ENCODE data around the gene HSPA1B. TPM values are rescaled to one million over a fixed set of nuclear protein-coding genes. Genes with fewer than 3 reads are reported as not detected.
A peak's percentile ranks its signal among the peaks of the same experiment; 100 is the strongest.

HSPA1B gene
- total and polyA plus RNA-seq, 2 of the 4 experiments (the other 2 are of a cell fraction): 61.1 to 93.6 TPM

- in situ Hi-C loops (cut with MboI; ENCODE audit: low sequenced_read_pairs): no loop called here
- 0% methylated on average over 18 of the region's 44 CpGs; no CpG with 5 or more reads in 1 of the 2 experiments for WGBS, 2 experiments (ENCODE audit: extremely low coverage in 2 of 2, insufficient read length in 1 of 2)
Observed at GRCh38 chr6:31794866-31795615, 32.5 kb upstream of the HSPA1B start.

More at GRCh38 chr6:31794866-31795615, 32.5 kb upstream of the HSPA1B start:
- H3K4me3 ChIP-seq (ENCODE audit: insufficient read depth, low read depth, low read length): peak overlapping the region; percentile 77
- H3K23ac ChIP-seq (ENCODE audit: low read depth, low read length): peak overlapping the region; percentile 75
- H3K14ac ChIP-seq (replicated peaks; ENCODE audit: low read depth, low read length): peak overlapping the region; percentile 87
- DNase-seq (no peak), ATAC-seq (ENCODE audit: low read depth) (peak; percentile 51)
- ChIA-PET CTCF (interaction anchor here (1.1 to 1.6 kb wide), 2 partner anchors 11 to 20 kb away, joined by 4 to 10 read pairs; partner anchors contain the start of gene LSM2), POLR2A (ENCODE audit: unreplicated experiment) (interaction anchor here (0.6 kb wide), 1 partner anchor 188 kb away, joined by 3 read pairs; no protein-coding TSS in a partner anchor)
- H2AK5ac ChIP-seq (ENCODE audit: low read depth, low read length): peak overlapping the region; percentile 98
- TSS peak; percentile 68 for BruUV-seq (replicated peaks)
- H4K20me1 ChIP-seq (ENCODE audit: insufficient read depth, low read length): no peaks in the 10 kb centered on the region
- H4K91ac ChIP-seq (ENCODE audit: insufficient read depth, low read depth, low read length): peak overlapping the region; percentile 94
- H3K4me2 ChIP-seq (ENCODE audit: low read depth, low read length): peak overlapping the region; percentile 98
- no peaks in the 10 kb centered on the region; the same call in 1 of the 2 replicates for H3K4me1 ChIP-seq (ENCODE audit: control insufficient read depth, insufficient read depth, low read length)
- peak overlapping the region; percentile 97 for H3K27ac ChIP-seq (ENCODE audit: insufficient read depth, low read length)
- peak overlapping the region; percentile 1; the same call in 1 of the 2 replicates for H2BK120ac ChIP-seq (ENCODE audit: low read depth, low read length)
- H3K4ac ChIP-seq (ENCODE audit: low read depth, low read length): peak overlapping the region; percentile 98
- peak overlapping the region; percentile 93 for H3K9ac ChIP-seq (ENCODE audit: low read depth, low read length)
- H3K9me3 ChIP-seq (ENCODE audit: control insufficient read depth, insufficient read depth, low read length): no peaks in the 10 kb centered on the region
- peak overlapping the region; percentile 79 for H4K5ac ChIP-seq (ENCODE audit: low read depth, low read length)
- dilution Hi-C loops (cut with HindIII; ENCODE audit: low sequenced_read_pairs, unreplicated experiment): no loop called here
- TF ChIP-seq NFE2L2 (IDR thresholded peaks at IDR 0.05; ENCODE audit: low read depth, low read length) (no peak), SMC3 (IDR thresholded peaks at IDR 0.05; ENCODE audit: low read depth, low read length) (no peak), CEBPB (IDR thresholded peaks at IDR 0.05; ENCODE audit: low read depth, low read length) (no peak), ELK1 (IDR thresholded peaks at IDR 0.05; ENCODE audit: borderline replicate concordance, low read depth, low read length) (no peak), MAZ (IDR thresholded peaks at IDR 0.05; ENCODE audit: borderline replicate concordance, low read depth, low read length) (no peak; the same call in 1 of the 2 replicates), FOS (IDR thresholded peaks at IDR 0.05; ENCODE audit: low read depth, low read length) (no peak), MAFK (IDR thresholded peaks at IDR 0.05; ENCODE audit: low read depth, low read length) (no peak), RCOR1 (IDR thresholded peaks at IDR 0.05; ENCODE audit: insufficient replicate concordance, low read length) (no peak), BHLHE40 (IDR thresholded peaks at IDR 0.05; ENCODE audit: low read depth, low read length) (no peak), RAD21 (IDR thresholded peaks at IDR 0.05; ENCODE audit: low read length) (no peak)
- TF ChIP-seq, protein P1, sequence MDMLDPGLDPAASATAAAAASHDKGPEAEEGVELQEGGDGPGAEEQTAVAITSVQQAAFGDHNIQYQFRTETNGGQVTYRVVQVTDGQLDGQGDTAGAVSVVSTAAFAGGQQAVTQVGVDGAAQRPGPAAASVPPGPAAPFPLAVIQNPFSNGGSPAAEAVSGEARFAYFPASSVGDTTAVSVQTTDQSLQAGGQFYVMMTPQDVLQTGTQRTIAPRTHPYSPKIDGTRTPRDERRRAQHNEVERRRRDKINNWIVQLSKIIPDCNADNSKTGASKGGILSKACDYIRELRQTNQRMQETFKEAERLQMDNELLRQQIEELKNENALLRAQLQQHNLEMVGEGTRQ (IDR thresholded peaks at IDR 0.05; ENCODE audit: low read depth, low read length): no peak
- H2BK15ac ChIP-seq (ENCODE audit: low read depth, low read length): no peak overlapping the region
- peak overlapping the region; percentile 9; the same call in 1 of the 2 replicates for H3K18ac ChIP-seq (ENCODE audit: low read depth, low read length)
- 0 out of 2 replicates have a peak overlapping the region, but pooled peaks have one; percentile 21 for H2BK20ac ChIP-seq (ENCODE audit: low read depth, low read length)
- no peaks in the 10 kb centered on the region for H3K27me3 ChIP-seq (ENCODE audit: control insufficient read depth, insufficient read depth, low read length)
- peak overlapping the region; percentile 100 for H2BK5ac ChIP-seq (ENCODE audit: low read depth, low read length, poor library complexity, severe bottlenecking)
- H3K79me1 ChIP-seq (ENCODE audit: low read depth in 1 of 2, low read length in 2 of 2): peaks cover 0 to 48% of the 10 kb centered on the region in 2 experiments
- peaks cover 15% of the 10 kb centered on the region for H3K36me3 ChIP-seq (ENCODE audit: control insufficient read depth, insufficient read depth, low read length)
- intact Hi-C loops (cut with micrococcal nuclease): loop anchor here (1.0 to 2.0 kb wide), 2 partner anchors 32 to 56 kb away; partner anchors contain the start of gene HSPA1B
- peak overlapping the region; percentile 80 for H3K56ac ChIP-seq (ENCODE audit: extremely low read depth, insufficient read depth, low read length)
- H4K8ac ChIP-seq (ENCODE audit: low read depth in 2 of 2, low read length in 2 of 2): peak overlapping the region; percentile 81 to 82
- 0 out of 2 replicates have a peak, but pooled peaks cover 3% of the 10 kb centered on the region for H3K9me1 ChIP-seq (ENCODE audit: insufficient read depth, low read length)
- peak overlapping the region; percentile 100 for H2AK9ac ChIP-seq (replicated peaks; ENCODE audit: low read depth, low read length, poor library complexity)
- peak overlapping the region; percentile 100 for H2AFZ ChIP-seq (replicated peaks; ENCODE audit: low read length, poor library complexity)

All from IMR-90 (cell line).